Sigmoid colon (tissue), 7 donors: ENCODE measurements around the gene C2orf42. TPM values are rescaled to one million over a fixed set of nuclear protein-coding genes. Genes with fewer than 3 reads are reported as not detected.

Experiments used
- DNase-seq: peaks from one replicate; pipeline ENCODE4 v3.0.0-alpha.2; 2019
- H3K27ac ChIP-seq, 4 donors: fragments of 200-600 bp; sonication (generic); one replicate each; pipeline ENCODE4 v1.5.1; 2016 to 2019; ENCODE audit warnings: mild to moderate bottlenecking in 1 of 4
- H3K27me3 ChIP-seq, 3 donors: fragments of 200-600 bp; sonication (generic); one replicate each; pipeline ENCODE4 v1.5.1; 2019; ENCODE audit warnings: mild to moderate bottlenecking in 1 of 3
- H3K36me3 ChIP-seq, 4 donors: fragments of 200-600 bp; sonication (generic); one replicate each; pipeline ENCODE4 v1.5.1; 2016 to 2019
- H3K4me1 ChIP-seq, 4 donors: fragments of 200-600 bp; sonication (generic); one replicate each; pipeline ENCODE4 v1.5.1; 2017 to 2019
- H3K4me3 ChIP-seq, 4 donors: fragments of 200-600 bp; sonication (generic); one replicate each; pipeline ENCODE4 v1.5.1; 2017 to 2019; ENCODE audit warnings: mild to moderate bottlenecking in 2 of 4, moderate library complexity in 1 of 4
- H3K9me3 ChIP-seq, 4 donors: fragments of 200-600 bp in 3 of 4; sonication (generic) in 3 of 4; one replicate each; pipeline versions ENCODE4 v1.5.1 to v1.6.1; 2013 to 2019
- EP300 ChIP-seq, 4 donors: sonication (generic); formaldehyde crosslinking; IDR thresholded peaks; one replicate each; pipeline ENCODE4 v1.6.1; 2017; ENCODE audit warnings: antibody characterized with exemption in 4 of 4
- POLR2A ChIP-seq, 2 donors: fragments of 450-650 bp; IDR thresholded peaks; one replicate each; pipeline ENCODE4 v1.6.1; 2016; ENCODE audit warnings: antibody characterized with exemption in 2 of 2, mild to moderate bottlenecking in 2 of 2, moderate library complexity in 2 of 2
- POLR2AphosphoS5 ChIP-seq, 4 donors: sonication (generic); formaldehyde crosslinking; IDR thresholded peaks; one replicate each; pipeline ENCODE4 v1.6.1; 2017; ENCODE audit warnings: antibody characterized with exemption in 4 of 4
- WGBS, 2 donors: extraction: QIAGEN DNeasy Blood & Tissue Kit; methylation state at CpG; one replicate each; pipeline ENCODE4 v1.1.7; 2013; 5-methylcytosine and 5-hydroxymethylcytosine counted together
- intact Hi-C: fragments of 100-400 bp; cut with DNase I; formaldehyde crosslinking; loops from one replicate; pipeline ENCODE4 v1.15.1; 2023
- polyA plus RNA-seq, 3 donors: library from polyadenylated mRNA; stranded (reverse); fragments of 200-250 nt; gene quantifications; one replicate each; pipeline ENCODE4 v1.2.3, GENCODE V29; 2013
- total RNA-seq, 4 donors: library from RNA; depleted of rRNA; stranded (reverse); fragments of >200 nt; gene quantifications; one replicate each; pipeline ENCODE4 v1.1.0, GENCODE V29; 2016
- TF ChIP-seq, protein P1 (sequence below), 4 experiments: fragments of 450-650 bp in 3 of 4; fragments of 200-600 bp in 1 of 4; IDR thresholded peaks; one replicate each; pipeline ENCODE4 v1.5.1; 2016 to 2019; ENCODE audit warnings: antibody characterized with exemption in 4 of 4, mild to moderate bottlenecking in 3 of 4, moderate library complexity in 2 of 4
- donor health status: healthy with polysubstance abuse.
- donor health status: Bipolar disorder and iron deficiency.
- donor health status: healthy.

C2orf42 gene
- total and polyA plus RNA-seq, 7 donors, result 5.1 to 24.3 (median 8.8) TPM

- Histone ChIP-seq H3K27ac (no peak overlapping the region), H3K36me3 (peaks cover 6 to 93% (median 35%) of the 10 kb centered on the region in 4 donors)
- intact Hi-C loops, result no loop called here
Measured at GRCh38 chr2:70214953-70215549, 24.2 kb upstream of the C2orf42 start.

GRCh38 chr2:70214365-70214764 lies 23.5 kb upstream of the C2orf42 start:
- DNase-seq, result no peak
- Histone ChIP-seq H3K36me3 (peaks cover 0 to 92% (median 29%) of the 10 kb centered on the region in 4 donors), H3K9me3 (no peaks in the 10 kb centered on the region), H3K27me3 (no peaks in the 10 kb centered on the region), H3K4me3 (no peak overlapping the region), H3K4me1 (no peaks in the 10 kb centered on the region), H3K27ac (no peak overlapping the region)
- intact Hi-C loops, result no loop called here
- 96 to 100% methylated on average over 1 of the region's 1 CpG for WGBS, 2 donors
- TF ChIP-seq POLR2A (IDR thresholded peaks at IDR 0.05) (no peak), EP300 (IDR thresholded peaks at IDR 0.05) (no peak), POLR2AphosphoS5 (IDR thresholded peaks at IDR 0.05) (no peak)
- TF ChIP-seq, protein P1, sequence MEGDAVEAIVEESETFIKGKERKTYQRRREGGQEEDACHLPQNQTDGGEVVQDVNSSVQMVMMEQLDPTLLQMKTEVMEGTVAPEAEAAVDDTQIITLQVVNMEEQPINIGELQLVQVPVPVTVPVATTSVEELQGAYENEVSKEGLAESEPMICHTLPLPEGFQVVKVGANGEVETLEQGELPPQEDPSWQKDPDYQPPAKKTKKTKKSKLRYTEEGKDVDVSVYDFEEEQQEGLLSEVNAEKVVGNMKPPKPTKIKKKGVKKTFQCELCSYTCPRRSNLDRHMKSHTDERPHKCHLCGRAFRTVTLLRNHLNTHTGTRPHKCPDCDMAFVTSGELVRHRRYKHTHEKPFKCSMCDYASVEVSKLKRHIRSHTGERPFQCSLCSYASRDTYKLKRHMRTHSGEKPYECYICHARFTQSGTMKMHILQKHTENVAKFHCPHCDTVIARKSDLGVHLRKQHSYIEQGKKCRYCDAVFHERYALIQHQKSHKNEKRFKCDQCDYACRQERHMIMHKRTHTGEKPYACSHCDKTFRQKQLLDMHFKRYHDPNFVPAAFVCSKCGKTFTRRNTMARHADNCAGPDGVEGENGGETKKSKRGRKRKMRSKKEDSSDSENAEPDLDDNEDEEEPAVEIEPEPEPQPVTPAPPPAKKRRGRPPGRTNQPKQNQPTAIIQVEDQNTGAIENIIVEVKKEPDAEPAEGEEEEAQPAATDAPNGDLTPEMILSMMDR (IDR thresholded peaks at IDR 0.05), result no peak

More at GRCh38 chr2:70214953-70215549, 24.2 kb upstream of the C2orf42 start:
- TF ChIP-seq, protein P1 (IDR thresholded peaks at IDR 0.05), result no peak
- TF ChIP-seq POLR2A (IDR thresholded peaks at IDR 0.05) (no peak), EP300 (IDR thresholded peaks at IDR 0.05) (no peak), POLR2AphosphoS5 (IDR thresholded peaks at IDR 0.05) (no peak)
- no peak for DNase-seq
- H3K9me3 ChIP-seq, result no peaks in the 10 kb centered on the region
- H3K4me1 ChIP-seq, result no peaks in the 10 kb centered on the region
- 93 to 95% methylated on average over 3 of the region's 3 CpGs for WGBS, 2 donors
- no peak overlapping the region for H3K4me3 ChIP-seq
- H3K27me3 ChIP-seq, result no peaks in the 10 kb centered on the region

DNA sequence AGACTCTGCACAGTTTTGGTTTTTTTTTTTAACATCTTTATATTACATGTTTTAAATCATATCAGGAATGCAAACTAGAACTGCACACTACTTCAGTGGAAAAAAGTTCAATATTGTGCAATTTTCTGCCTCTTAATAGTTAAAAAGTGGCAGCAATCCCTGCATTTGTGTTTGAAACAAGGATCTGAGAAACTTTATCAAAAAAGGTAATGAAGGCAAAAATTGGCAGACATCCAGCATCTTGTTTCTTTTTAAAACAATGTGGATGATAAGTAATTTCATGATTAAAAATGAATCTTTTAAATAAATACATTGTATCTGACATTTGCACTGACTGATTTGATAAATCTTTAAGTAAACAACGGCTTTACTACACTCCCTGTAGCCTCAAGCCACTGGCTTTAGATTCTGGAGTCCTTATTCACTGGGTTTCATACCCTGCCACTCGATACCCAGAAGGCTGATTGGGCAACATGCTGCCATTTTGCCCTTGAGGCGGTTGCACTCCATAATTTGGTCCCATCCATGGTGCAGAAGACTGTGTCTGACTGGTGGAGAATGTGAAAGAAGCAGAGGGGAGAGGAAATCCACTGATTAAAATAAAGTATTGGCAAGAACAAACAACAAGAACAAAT lies 21.6 kb upstream of the C2orf42 start:
- no peak for DNase-seq
- H3K9me3 ChIP-seq, result no peaks in the 10 kb centered on the region
- WGBS, 2 donors, result 91 to 97% methylated on average over 3 of the region's 3 CpGs
- no peak for TF ChIP-seq POLR2A (IDR thresholded peaks at IDR 0.05)
- TF ChIP-seq, protein P1 (IDR thresholded peaks at IDR 0.05), result no peak
- no peak for TF ChIP-seq EP300 (IDR thresholded peaks at IDR 0.05)
- no peak for TF ChIP-seq POLR2AphosphoS5 (IDR thresholded peaks at IDR 0.05)
- peaks cover 0 to 73% (median 23%) of the 10 kb centered on the region in 4 donors for H3K36me3 ChIP-seq
- H3K27ac ChIP-seq, result no peak overlapping the region
- intact Hi-C loops, result no loop called here
- no peak overlapping the region for H3K4me3 ChIP-seq
- no peaks in the 10 kb centered on the region for H3K27me3 ChIP-seq
- no peaks in the 10 kb centered on the region for H3K4me1 ChIP-seq

GRCh38 chr2:70211595-70211994 lies 20.8 kb upstream of the C2orf42 start:
- DNase-seq, result no peak
- intact Hi-C loops, result no loop called here
- TF ChIP-seq EP300 (IDR thresholded peaks at IDR 0.05) (no peak), POLR2AphosphoS5 (IDR thresholded peaks at IDR 0.05) (no peak)
- no peaks in the 10 kb centered on the region for H3K9me3 ChIP-seq
- WGBS, 2 donors, result 80 to 88% methylated on average over 2 of the region's 2 CpGs
- no peak overlapping the region for H3K27ac ChIP-seq
- peaks cover 0 to 65% (median 20%) of the 10 kb centered on the region in 4 donors for H3K36me3 ChIP-seq
- H3K4me1 ChIP-seq, result no peaks in the 10 kb centered on the region
- H3K27me3 ChIP-seq, result no peaks in the 10 kb centered on the region
- H3K4me3 ChIP-seq, result no peak overlapping the region

- Histone ChIP-seq H3K27ac (no peak overlapping the region), H3K27me3 (no peaks in the 10 kb centered on the region), H3K4me1 (no peaks in the 10 kb centered on the region), H3K4me3 (no peak overlapping the region), H3K36me3 (peaks cover 0 to 2% (median 0%) of the 10 kb centered on the region in 4 donors), H3K9me3 (no peaks in the 10 kb centered on the region)
- no peak for DNase-seq
- intact Hi-C loops, result no loop called here
- WGBS, 2 donors, result 94% methylated on average over 8 of the region's 8 CpGs
- TF ChIP-seq, protein P1 (IDR thresholded peaks at IDR 0.05), result no peak
- TF ChIP-seq EP300 (IDR thresholded peaks at IDR 0.05), result no peak
- TF ChIP-seq POLR2AphosphoS5 (IDR thresholded peaks at IDR 0.05), result no peak
- no peak for TF ChIP-seq POLR2A (IDR thresholded peaks at IDR 0.05)
Measured at GRCh38 chr2:70204452-70204851, 13.6 kb upstream of the C2orf42 start.
